ENCODE results near the gene PANK4. TPM values are rescaled to one million over a fixed set of nuclear protein-coding genes. Genes with fewer than 3 reads are reported as not detected.

Gene PANK4
- total RNA-seq, 1 donor from 2014 or later = 26.1 TPM

DNA sequence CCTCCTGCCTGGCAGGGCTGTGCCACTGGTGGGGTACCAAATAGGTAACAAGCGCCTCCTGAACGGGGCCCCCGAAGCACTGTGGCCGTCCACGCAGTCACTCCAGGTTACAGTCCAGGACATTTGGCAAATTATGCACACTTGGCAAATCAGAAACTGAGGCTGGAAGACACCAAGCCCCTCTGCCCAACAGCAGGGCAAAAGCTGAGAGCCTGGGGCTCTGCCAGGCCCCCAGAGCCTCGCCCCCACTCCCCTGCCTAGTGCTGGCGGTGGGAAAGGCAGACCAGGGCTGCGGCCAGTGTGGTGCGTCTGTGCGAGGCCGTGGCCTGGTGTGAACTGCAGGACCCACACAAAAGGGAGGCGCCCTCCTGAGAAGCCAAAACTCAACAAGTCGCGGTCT lies 9.4 kb downstream of the PANK4 start:
- H3K36me3 ChIP-seq (ENCODE audit: control insufficient read depth in 3 of 3, insufficient read depth in 3 of 3, low read length in 3 of 3) = peaks cover 83 to 89% (median 89%) of the 10 kb centered on the region in 3 donors
- no peaks in the 10 kb centered on the region for H3K9me3 ChIP-seq (ENCODE audit: control insufficient read depth in 3 of 3, low read length in 3 of 3)
- H3K9ac ChIP-seq (ENCODE audit: low read depth in 1 of 3, low read length in 3 of 3) = no peak overlapping the region
- no peak overlapping the region for H3K4me3 ChIP-seq (ENCODE audit: low read length in 3 of 3)
- no peak overlapping the region for H3K27ac ChIP-seq (ENCODE audit: low read depth, low read length)
- H3K27me3 ChIP-seq (ENCODE audit: control insufficient read depth in 3 of 3, insufficient read depth in 3 of 3, low read length in 3 of 3) = no peaks in the 10 kb centered on the region
- no peaks in the 10 kb centered on the region for H3K4me1 ChIP-seq (ENCODE audit: control insufficient read depth in 3 of 3, insufficient read depth in 3 of 3, low read length in 3 of 3)

DNA sequence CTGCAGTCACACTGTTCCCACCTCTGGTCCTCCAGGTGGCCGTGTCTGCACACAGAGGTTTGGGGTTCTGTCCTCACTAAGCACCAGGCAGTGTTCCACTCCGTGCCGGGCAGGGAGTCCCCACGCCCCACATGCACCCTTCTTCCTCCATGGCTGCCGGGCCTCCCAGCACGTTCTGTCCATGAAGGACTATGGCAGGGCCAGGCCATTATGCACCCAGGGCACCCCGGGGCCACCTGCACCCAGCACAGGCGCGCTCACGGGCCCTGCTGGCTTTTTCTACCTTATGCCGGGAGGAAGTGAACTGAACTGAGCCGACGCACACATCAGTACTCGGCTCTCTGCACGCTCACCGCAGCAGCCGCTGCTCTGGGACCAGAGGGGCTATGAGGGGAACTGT lies 10.3 kb downstream of the PANK4 start:
- Histone ChIP-seq H3K36me3 (ENCODE audit: control insufficient read depth in 3 of 3, insufficient read depth in 3 of 3, low read length in 3 of 3) (peaks cover 91 to 93% (median 92%) of the 10 kb centered on the region in 3 donors), H3K4me1 (ENCODE audit: control insufficient read depth in 3 of 3, insufficient read depth in 3 of 3, low read length in 3 of 3) (no peaks in the 10 kb centered on the region), H3K4me3 (ENCODE audit: low read length in 3 of 3) (no peak overlapping the region), H3K27me3 (ENCODE audit: control insufficient read depth in 3 of 3, insufficient read depth in 3 of 3, low read length in 3 of 3) (no peaks in the 10 kb centered on the region), H3K9ac (ENCODE audit: low read depth in 1 of 3, low read length in 3 of 3) (no peak overlapping the region), H3K9me3 (ENCODE audit: control insufficient read depth in 3 of 3, low read length in 3 of 3) (no peaks in the 10 kb centered on the region), H3K27ac (ENCODE audit: low read depth, low read length) (no peak overlapping the region)

DNA sequence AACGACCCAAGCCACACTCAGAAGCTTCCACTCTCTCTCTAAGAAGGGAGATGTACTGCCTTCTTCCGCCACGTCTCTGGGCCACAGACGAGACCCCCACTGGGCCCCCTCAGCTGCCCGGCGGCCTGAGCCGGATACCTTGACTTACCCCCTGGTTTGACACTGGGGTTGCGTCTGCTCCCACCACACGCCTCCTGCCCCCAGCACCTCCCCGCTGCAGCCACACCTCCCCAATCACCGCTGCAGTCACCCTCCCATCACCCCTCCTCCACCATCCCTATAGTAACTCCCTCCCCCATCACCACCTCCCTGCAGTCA lies 10.7 kb downstream of the PANK4 start:
- H3K9ac ChIP-seq (ENCODE audit: low read depth in 1 of 3, low read length in 3 of 3) = no peak overlapping the region
- H3K4me3 ChIP-seq (ENCODE audit: low read length in 3 of 3) = no peak overlapping the region
- H3K36me3 ChIP-seq (ENCODE audit: control insufficient read depth in 3 of 3, insufficient read depth in 3 of 3, low read length in 3 of 3) = peaks cover 91 to 93% (median 92%) of the 10 kb centered on the region in 3 donors
- H3K27ac ChIP-seq (ENCODE audit: low read depth, low read length) = no peak overlapping the region
- no peaks in the 10 kb centered on the region for H3K27me3 ChIP-seq (ENCODE audit: control insufficient read depth in 3 of 3, insufficient read depth in 3 of 3, low read length in 3 of 3)
- H3K9me3 ChIP-seq (ENCODE audit: control insufficient read depth in 3 of 3, low read length in 3 of 3) = no peaks in the 10 kb centered on the region
- no peaks in the 10 kb centered on the region for H3K4me1 ChIP-seq (ENCODE audit: control insufficient read depth in 3 of 3, insufficient read depth in 3 of 3, low read length in 3 of 3)

DNA sequence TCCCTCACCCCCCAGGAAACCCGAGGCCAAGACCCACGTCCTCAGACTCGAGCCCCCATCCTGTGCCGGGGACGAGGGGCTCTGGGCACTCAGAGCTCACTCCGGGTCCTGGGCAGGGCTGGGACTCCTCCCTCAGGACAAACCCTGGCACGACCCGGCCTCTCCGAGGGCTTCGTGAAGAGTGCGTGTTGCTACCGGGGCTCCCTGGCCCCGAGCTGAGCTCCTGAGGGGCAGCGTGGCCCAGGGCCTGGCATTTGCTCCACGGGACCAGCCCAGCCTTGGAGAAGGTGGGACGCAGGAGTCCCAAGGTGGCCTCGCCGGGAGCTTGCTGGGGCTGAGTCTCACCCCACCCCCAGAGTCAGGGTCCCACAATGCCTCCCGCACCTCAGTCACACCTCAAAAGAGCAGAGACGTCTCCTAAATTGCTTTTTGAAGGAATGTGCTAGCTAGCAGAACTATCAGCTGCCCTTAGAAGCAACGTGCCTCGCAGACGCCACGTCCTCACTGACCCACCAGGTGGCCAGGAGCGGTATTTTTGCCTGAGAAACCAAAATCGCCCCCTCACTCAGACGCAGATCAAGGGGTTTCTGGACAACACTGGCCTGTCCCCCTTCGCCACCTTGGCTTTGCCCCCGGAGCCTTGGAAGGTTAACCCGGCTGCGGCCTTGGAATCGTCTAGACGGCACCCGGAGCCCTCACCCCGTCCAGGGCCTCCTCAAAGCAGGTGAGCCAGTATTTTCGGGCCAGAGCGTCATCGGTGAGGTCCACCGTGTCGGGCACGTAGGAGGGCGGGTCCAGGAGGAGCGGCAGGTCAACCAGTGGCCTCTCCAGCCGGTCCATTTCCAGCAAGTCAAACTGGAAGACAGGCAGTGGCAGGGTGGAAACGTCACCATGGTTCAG lies 11.3 kb downstream of the PANK4 start:
- no peak overlapping the region for H3K4me3 ChIP-seq (ENCODE audit: low read length in 3 of 3)

DNA sequence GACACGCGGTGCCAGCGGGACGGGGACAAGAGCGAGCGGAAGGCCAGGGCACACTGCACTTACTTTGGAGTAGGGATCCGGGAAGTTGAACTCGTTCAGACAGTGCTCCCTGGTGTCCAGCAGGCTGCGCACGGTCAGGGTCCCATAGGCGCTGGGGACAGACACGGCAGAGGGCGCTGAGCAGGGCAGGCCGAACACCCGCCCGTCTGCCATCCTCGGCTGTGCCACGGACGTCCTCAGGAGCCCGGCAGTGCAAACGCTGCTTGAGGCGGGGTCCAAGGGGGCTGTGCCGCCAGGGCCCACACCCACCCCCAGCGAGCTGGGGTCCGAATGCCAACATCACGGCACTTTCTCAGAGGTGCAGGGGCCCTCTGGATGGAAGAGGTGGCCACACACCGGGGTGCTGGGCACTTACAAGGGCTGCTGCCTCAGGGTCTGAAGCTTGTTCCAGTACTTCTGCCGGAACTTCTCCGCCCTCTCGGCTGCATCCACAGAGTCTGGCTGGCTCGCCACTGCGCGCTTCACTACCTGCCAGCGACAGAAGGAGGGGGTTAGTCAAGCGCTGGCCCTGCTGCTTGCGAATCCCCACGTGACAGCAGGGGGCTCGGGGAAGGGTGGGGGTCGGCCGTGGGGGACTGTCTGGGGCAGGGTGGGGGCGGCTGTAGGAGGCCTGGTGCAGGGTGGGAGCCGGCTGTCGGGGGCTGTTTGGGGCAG lies 12.3 kb downstream of the PANK4 start:
- Histone ChIP-seq H3K4me3 (ENCODE audit: low read length in 3 of 3) (no peak overlapping the region), H3K9me3 (ENCODE audit: control insufficient read depth in 3 of 3, low read length in 3 of 3) (no peaks in the 10 kb centered on the region), H3K36me3 (ENCODE audit: control insufficient read depth in 3 of 3, insufficient read depth in 3 of 3, low read length in 3 of 3) (peaks cover 90 to 95% (median 95%) of the 10 kb centered on the region in 3 donors), H3K4me1 (ENCODE audit: control insufficient read depth in 3 of 3, insufficient read depth in 3 of 3, low read length in 3 of 3) (peaks cover 0 to 8% (median 0%) of the 10 kb centered on the region in 3 donors), H3K9ac (ENCODE audit: low read depth in 1 of 3, low read length in 3 of 3) (no peak overlapping the region), H3K27ac (ENCODE audit: low read depth, low read length) (no peak overlapping the region), H3K27me3 (ENCODE audit: control insufficient read depth in 3 of 3, insufficient read depth in 3 of 3, low read length in 3 of 3) (no peaks in the 10 kb centered on the region)

More for the DNA sequence above, 11.3 kb downstream of the PANK4 start:
- Histone ChIP-seq H3K36me3 (ENCODE audit: control insufficient read depth in 3 of 3, insufficient read depth in 3 of 3, low read length in 3 of 3) (peaks cover 91 to 94% (median 94%) of the 10 kb centered on the region in 3 donors), H3K4me1 (ENCODE audit: control insufficient read depth in 3 of 3, insufficient read depth in 3 of 3, low read length in 3 of 3) (peaks cover 0 to under 1% (median 0%) of the 10 kb centered on the region in 3 donors), H3K9me3 (ENCODE audit: control insufficient read depth in 3 of 3, low read length in 3 of 3) (no peaks in the 10 kb centered on the region), H3K27ac (ENCODE audit: low read depth, low read length) (no peak overlapping the region), H3K9ac (ENCODE audit: low read depth in 1 of 3, low read length in 3 of 3) (no peak overlapping the region), H3K27me3 (ENCODE audit: control insufficient read depth in 3 of 3, insufficient read depth in 3 of 3, low read length in 3 of 3) (no peaks in the 10 kb centered on the region)

DNA sequence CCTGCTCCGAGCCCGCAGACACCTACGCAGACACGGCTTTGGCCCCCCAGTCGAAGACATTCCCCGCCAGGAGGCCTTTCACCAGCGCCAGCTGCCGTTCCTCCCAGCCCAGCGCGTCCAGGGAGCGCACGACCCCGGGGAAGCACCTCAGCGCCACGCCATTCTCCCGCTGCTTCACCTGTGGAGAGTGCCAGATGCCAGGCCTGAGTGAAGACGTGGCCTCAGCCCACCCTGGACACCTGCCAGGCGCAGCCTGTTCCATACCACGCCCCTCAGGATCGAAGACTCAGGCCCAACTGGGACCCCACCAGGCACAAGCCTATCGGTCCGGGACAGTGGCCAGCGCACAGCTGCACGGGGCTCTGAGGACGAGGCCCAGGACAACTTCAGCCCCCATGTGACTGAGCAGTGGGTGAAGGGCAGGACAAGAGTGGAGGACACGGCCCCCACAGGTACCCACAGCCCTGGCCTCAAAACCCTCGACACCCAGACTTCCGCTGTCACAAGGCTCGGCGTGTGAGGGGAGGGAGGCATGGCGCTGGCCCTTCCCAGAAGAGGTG lies 13.5 kb downstream of the PANK4 start:
- peaks cover 84 to 94% (median 91%) of the 10 kb centered on the region in 3 donors for H3K36me3 ChIP-seq (ENCODE audit: control insufficient read depth in 3 of 3, insufficient read depth in 3 of 3, low read length in 3 of 3)

DNA sequence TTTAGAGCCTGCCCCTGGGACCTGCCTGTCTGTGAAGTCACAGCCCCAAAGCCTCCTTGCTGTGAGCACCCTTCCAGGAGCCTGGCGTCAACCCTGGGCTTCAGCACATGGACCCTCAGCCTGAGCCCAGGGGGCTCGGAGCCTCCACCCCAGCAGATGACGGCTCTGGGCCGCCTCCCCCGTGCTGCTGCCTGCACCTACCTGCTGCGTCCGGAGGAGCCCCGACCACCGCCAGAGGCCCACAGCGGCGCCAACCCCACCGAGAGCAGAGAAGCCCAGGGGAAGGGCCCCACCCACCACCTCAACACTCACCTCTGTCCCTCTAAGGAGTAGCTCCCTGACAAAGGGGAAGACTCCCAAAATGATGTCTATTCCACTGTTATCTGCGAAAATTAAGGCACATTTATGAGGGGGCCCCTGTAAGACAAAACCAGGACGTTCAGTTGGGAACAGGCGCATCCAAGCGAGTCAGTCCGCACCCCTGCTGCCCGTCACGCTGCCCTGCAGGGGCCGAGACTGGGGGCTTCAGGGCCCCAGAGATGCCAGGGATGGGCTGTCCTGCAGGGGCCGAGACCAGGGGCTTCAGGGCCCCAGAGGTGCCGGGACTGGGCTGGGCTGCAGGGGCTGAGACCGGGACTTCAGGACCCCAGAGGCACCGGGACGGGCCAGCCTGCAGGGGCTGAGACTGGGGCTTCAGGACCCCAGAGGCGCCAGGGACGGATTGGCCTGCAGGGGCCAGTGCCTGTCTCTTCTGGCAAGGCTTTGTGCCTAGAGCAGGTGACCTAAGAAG lies 15.8 kb downstream of the PANK4 start:
- Histone ChIP-seq H3K36me3 (ENCODE audit: control insufficient read depth in 3 of 3, insufficient read depth in 3 of 3, low read length in 3 of 3) (peaks cover 60 to 73% (median 71%) of the 10 kb centered on the region in 3 donors), H3K27ac (ENCODE audit: low read depth, low read length) (no peak overlapping the region), H3K9ac (ENCODE audit: low read depth in 1 of 3, low read length in 3 of 3) (no peak overlapping the region), H3K4me1 (ENCODE audit: control insufficient read depth in 3 of 3, insufficient read depth in 3 of 3, low read length in 3 of 3) (peaks cover 0 to 8% (median 3%) of the 10 kb centered on the region in 3 donors), H3K9me3 (ENCODE audit: control insufficient read depth in 3 of 3, low read length in 3 of 3) (no peaks in the 10 kb centered on the region), H3K4me3 (ENCODE audit: low read length in 3 of 3) (no peak overlapping the region), H3K27me3 (ENCODE audit: control insufficient read depth in 3 of 3, insufficient read depth in 3 of 3, low read length in 3 of 3) (peaks cover 2 to 6% (median 3%) of the 10 kb centered on the region in 3 donors)

More for the DNA sequence above, 13.5 kb downstream of the PANK4 start:
- Histone ChIP-seq H3K27ac (ENCODE audit: low read depth, low read length) (no peak overlapping the region), H3K27me3 (ENCODE audit: control insufficient read depth in 3 of 3, insufficient read depth in 3 of 3, low read length in 3 of 3) (no peaks in the 10 kb centered on the region), H3K4me1 (ENCODE audit: control insufficient read depth in 3 of 3, insufficient read depth in 3 of 3, low read length in 3 of 3) (peaks cover 0 to 8% (median 0%) of the 10 kb centered on the region in 3 donors), H3K9me3 (ENCODE audit: control insufficient read depth in 3 of 3, low read length in 3 of 3) (no peaks in the 10 kb centered on the region), H3K4me3 (ENCODE audit: low read length in 3 of 3) (no peak overlapping the region), H3K9ac (ENCODE audit: low read depth in 1 of 3, low read length in 3 of 3) (no peak overlapping the region)

DNA sequence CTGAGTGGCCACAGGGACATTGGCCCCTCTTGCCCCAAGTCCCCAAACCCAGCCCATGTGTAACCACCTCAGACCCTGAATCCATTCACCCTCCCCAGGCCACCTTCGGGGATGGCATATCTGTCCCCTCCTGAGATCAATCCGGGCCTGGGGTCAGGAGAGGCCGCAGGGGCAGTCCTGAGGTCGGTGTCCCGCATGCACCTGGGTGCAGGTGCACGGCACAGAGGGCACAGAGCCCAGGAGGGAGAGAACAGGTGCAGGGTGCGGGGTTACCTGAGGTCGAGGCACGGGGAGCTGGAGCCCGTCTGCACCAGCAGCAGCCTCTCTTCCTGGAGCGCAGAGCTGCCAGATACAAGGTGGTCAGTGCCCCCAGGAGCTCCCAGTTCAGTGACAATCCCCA lies 16.8 kb downstream of the PANK4 start:
- H3K9me3 ChIP-seq (ENCODE audit: control insufficient read depth in 3 of 3, low read length in 3 of 3) = no peaks in the 10 kb centered on the region
- H3K27ac ChIP-seq (ENCODE audit: low read depth, low read length) = no peak overlapping the region
- no peak overlapping the region for H3K4me3 ChIP-seq (ENCODE audit: low read length in 3 of 3)
- H3K4me1 ChIP-seq (ENCODE audit: control insufficient read depth in 3 of 3, insufficient read depth in 3 of 3, low read length in 3 of 3) = peaks cover 1 to 9% (median 3%) of the 10 kb centered on the region in 3 donors
- H3K9ac ChIP-seq (ENCODE audit: low read depth in 1 of 3, low read length in 3 of 3) = no peak overlapping the region
- H3K36me3 ChIP-seq (ENCODE audit: control insufficient read depth in 3 of 3, insufficient read depth in 3 of 3, low read length in 3 of 3) = peaks cover 50 to 66% (median 61%) of the 10 kb centered on the region in 3 donors
- peaks cover 9 to 14% (median 12%) of the 10 kb centered on the region in 3 donors for H3K27me3 ChIP-seq (ENCODE audit: control insufficient read depth in 3 of 3, insufficient read depth in 3 of 3, low read length in 3 of 3)

DNA sequence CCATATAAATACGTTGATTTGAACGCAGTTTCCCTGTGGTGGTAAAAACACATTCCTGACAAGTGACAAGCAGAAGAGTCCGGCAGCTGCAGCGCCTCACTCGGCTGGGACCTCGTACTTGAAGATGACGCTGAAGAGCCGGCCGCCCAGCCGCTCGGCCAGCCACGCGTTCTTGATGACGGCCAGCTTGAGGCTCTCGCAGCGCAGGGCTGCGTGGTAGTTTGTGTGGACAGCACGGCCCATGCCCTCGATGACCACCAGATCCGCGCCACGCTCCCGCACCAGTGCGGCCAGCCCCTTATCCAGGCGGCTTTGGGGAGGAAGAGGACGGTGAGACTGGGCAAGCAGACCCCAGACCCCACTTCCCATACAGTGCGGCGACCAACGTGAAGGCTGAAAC lies 17.6 kb downstream of the PANK4 start:
- H3K9ac ChIP-seq (ENCODE audit: low read depth in 1 of 3, low read length in 3 of 3) = no peak overlapping the region
- H3K4me1 ChIP-seq (ENCODE audit: control insufficient read depth in 3 of 3, insufficient read depth in 3 of 3, low read length in 3 of 3) = peaks cover 3 to 13% (median 6%) of the 10 kb centered on the region in 3 donors
- H3K27me3 ChIP-seq (ENCODE audit: control insufficient read depth in 3 of 3, insufficient read depth in 3 of 3, low read length in 3 of 3) = peaks cover 17 to 22% (median 19%) of the 10 kb centered on the region in 3 donors
- no peak overlapping the region for H3K4me3 ChIP-seq (ENCODE audit: low read length in 3 of 3)
- H3K27ac ChIP-seq (ENCODE audit: low read depth, low read length) = no peak overlapping the region
- H3K36me3 ChIP-seq (ENCODE audit: control insufficient read depth in 3 of 3, insufficient read depth in 3 of 3, low read length in 3 of 3) = peaks cover 45 to 59% (median 55%) of the 10 kb centered on the region in 3 donors
- no peaks in the 10 kb centered on the region for H3K9me3 ChIP-seq (ENCODE audit: control insufficient read depth in 3 of 3, low read length in 3 of 3)
